Esophagus muscularis mucosa (tissue), 4 donors: ENCODE measurements around the gene CSRP1. TPM values are rescaled to one million over a fixed set of nuclear protein-coding genes. Genes with fewer than 3 reads are reported as not detected.

ENCODE experiments used
- DNase-seq: peaks from one replicate; pipeline ENCODE4 v3.0.0-alpha.2; 2017; ENCODE audit errors: extremely low spot score
- H3K27ac ChIP-seq, 4 donors: fragments of 200-600 bp; sonication (generic); replicated peaks in 1 of 4; 1 replicate in 3 of 4; 2 replicates in 1 of 4; pipeline ENCODE4 v1.5.1; 2016 to 2019; ENCODE audit warnings: mild to moderate bottlenecking in 1 of 4
- H3K27me3 ChIP-seq, 4 donors: fragments of 200-600 bp; sonication (generic); one replicate each; pipeline versions ENCODE4 v1.5.1 to v1.6.0; 2016 to 2019
- H3K36me3 ChIP-seq, 4 donors: fragments of 200-600 bp; sonication (generic); one replicate each; pipeline ENCODE4 v1.5.1; 2016 to 2019
- H3K4me1 ChIP-seq, 4 donors: fragments of 200-600 bp; sonication (generic); one replicate each; pipeline ENCODE4 v1.5.1; 2016 to 2019
- H3K4me3 ChIP-seq, 4 donors: fragments of 200-600 bp; sonication (generic); 1 replicate in 2 of 4; 2 replicates in 2 of 4; pipeline ENCODE4 v1.5.1; 2016 to 2019; ENCODE audit warnings: mild to moderate bottlenecking in 4 of 4, moderate library complexity in 1 of 4
- H3K9me3 ChIP-seq, 4 donors: fragments of 200-600 bp; sonication (generic); 1 replicate in 3 of 4; 2 replicates in 1 of 4; pipeline ENCODE4 v1.5.1; 2016 to 2019
- CTCF ChIP-seq, 3 experiments: fragments of 200-600 bp in 2 of 3; fragments of 450-650 bp in 1 of 3; sonication (generic) in 2 of 3; IDR thresholded peaks; one replicate each; pipeline ENCODE4 v1.5.1; 2017 to 2019; ENCODE audit warnings: antibody characterized with exemption in 3 of 3, mild to moderate bottlenecking in 2 of 3, moderate library complexity in 1 of 3
- EP300 ChIP-seq: sonication (generic); formaldehyde crosslinking; IDR thresholded peaks from one replicate; pipeline ENCODE4 v1.6.1; 2017; ENCODE audit warnings: antibody characterized with exemption
- POLR2A ChIP-seq: fragments of 450-650 bp; IDR thresholded peaks from one replicate; pipeline ENCODE4 v1.6.1; 2017; ENCODE audit warnings: antibody characterized with exemption, moderate library complexity, mild to moderate bottlenecking, low read depth
- POLR2AphosphoS5 ChIP-seq, 2 donors: sonication (generic); formaldehyde crosslinking; IDR thresholded peaks; one replicate each; pipeline ENCODE4 v1.6.1; 2017; ENCODE audit warnings: antibody characterized with exemption in 2 of 2
- WGBS: methylation state at CpG from one replicate; pipeline ENCODE4 v1.1.5; 2018; 5-methylcytosine and 5-hydroxymethylcytosine counted together
- intact Hi-C: fragments of 100-400 bp; cut with DNase I; formaldehyde crosslinking; loops from one replicate; pipeline ENCODE4 v1.15.1; 2023
- total RNA-seq, 4 donors: library from RNA; depleted of rRNA; stranded (reverse); fragments of >200 nt; gene quantifications; one replicate each; pipeline versions ENCODE4 v1.1.0 to v1.2.1, GENCODE V29; 2016

The CSRP1 gene
- total RNA-seq, 4 donors from 2014 or later = 3,645 to 7,984 (median 5,321) TPM

- peak overlapping the region; percentile 74 to 88 (median 80) for H3K4me3 ChIP-seq
- H3K27ac ChIP-seq = peak overlapping the region; percentile 93 to 99 (median 97)
- no peak for DNase-seq
- TF ChIP-seq POLR2A (peak; percentile 11), POLR2AphosphoS5 (IDR thresholded peaks at IDR 0.05) (no peak), EP300 (no peak)
- intact Hi-C loops = no loop called here
- peaks cover 0 to 4% (median 1%) of the 10 kb centered on the region in 4 donors for H3K36me3 ChIP-seq
- 46% methylated on average over 9 of the region's 9 CpGs for WGBS
- H3K4me1 ChIP-seq = peaks cover 64 to 93% (median 91%) of the 10 kb centered on the region in 4 donors
- H3K27me3 ChIP-seq = no peaks in the 10 kb centered on the region
- no peaks in the 10 kb centered on the region for H3K9me3 ChIP-seq
Observed at GRCh38 chr1:201504799-201505502, 2.0 kb downstream of the CSRP1 start.

- peaks cover 71 to 93% (median 92%) of the 10 kb centered on the region in 4 donors for H3K4me1 ChIP-seq
- intact Hi-C loops = no loop called here
Observed at GRCh38 chr1:201504179-201504631, 2.7 kb downstream of the CSRP1 start.

GRCh38 chr1:201503397-201504176 lies 3.3 kb downstream of the CSRP1 start:
- DNase-seq = no peak
- TF ChIP-seq POLR2A = no peak
- peak; percentile 97 for TF ChIP-seq EP300
- no peak for TF ChIP-seq CTCF (IDR thresholded peaks at IDR 0.05)
- TF ChIP-seq POLR2AphosphoS5 (IDR thresholded peaks at IDR 0.05) = peak in 1 of 2 donors; percentile 90
- no peaks in the 10 kb centered on the region for H3K9me3 ChIP-seq
- peak overlapping the region; percentile 74 to 88 (median 80) for H3K4me3 ChIP-seq
- H3K36me3 ChIP-seq = peaks cover 0 to 4% (median 3%) of the 10 kb centered on the region in 4 donors
- H3K4me1 ChIP-seq = peaks cover 77 to 93% (median 92%) of the 10 kb centered on the region in 4 donors
- intact Hi-C loops = no loop called here
- 35% methylated on average over 13 of the region's 13 CpGs for WGBS
- H3K27me3 ChIP-seq = no peaks in the 10 kb centered on the region
- H3K27ac ChIP-seq = peak overlapping the region; percentile 93 to 99 (median 97)

More at GRCh38 chr1:201504179-201504631, 2.7 kb downstream of the CSRP1 start:
- peaks cover 0 to 4% (median 1%) of the 10 kb centered on the region in 4 donors for H3K36me3 ChIP-seq
- TF ChIP-seq POLR2AphosphoS5 (IDR thresholded peaks at IDR 0.05) (no peak), EP300 (no peak), POLR2A (no peak), CTCF (IDR thresholded peaks at IDR 0.05) (no peak)
- WGBS = 47% methylated on average over 3 of the region's 3 CpGs
- no peaks in the 10 kb centered on the region for H3K9me3 ChIP-seq
- no peaks in the 10 kb centered on the region for H3K27me3 ChIP-seq
- no peak for DNase-seq
- H3K4me3 ChIP-seq = peak overlapping the region; percentile 74 to 88 (median 80)
- peak overlapping the region; percentile 93 to 99 (median 97) for H3K27ac ChIP-seq

- Histone ChIP-seq H3K9me3 (no peaks in the 10 kb centered on the region), H3K4me3 (peak overlapping the region; percentile 74 to 88 (median 80)), H3K27ac (peak overlapping the region; percentile 93 to 99 (median 97)), H3K4me1 (peaks cover 76 to 93% (median 92%) of the 10 kb centered on the region in 4 donors), H3K36me3 (peaks cover 0 to 10% (median 6%) of the 10 kb centered on the region in 4 donors), H3K27me3 (no peaks in the 10 kb centered on the region)
- WGBS = 56% methylated on average over 3 of the region's 3 CpGs
- DNase-seq = no peak
- no peak for TF ChIP-seq POLR2AphosphoS5 (IDR thresholded peaks at IDR 0.05)
- no peak for TF ChIP-seq EP300
- intact Hi-C loops = no loop called here
Observed at GRCh38 chr1:201502511-201502857, 4.4 kb downstream of the CSRP1 start.

GRCh38 chr1:201501812-201502510 lies 5.0 kb downstream of the CSRP1 start:
- H3K9me3 ChIP-seq = no peaks in the 10 kb centered on the region
- peaks cover 77 to 94% (median 92%) of the 10 kb centered on the region in 4 donors for H3K4me1 ChIP-seq
- no peaks in the 10 kb centered on the region for H3K27me3 ChIP-seq
- peak overlapping the region; percentile 93 to 99 (median 97) for H3K27ac ChIP-seq
- 54% methylated on average over 10 of the region's 10 CpGs for WGBS
- peaks cover 0 to 10% (median 6%) of the 10 kb centered on the region in 4 donors for H3K36me3 ChIP-seq
- DNase-seq = peak; percentile 91
- H3K4me3 ChIP-seq = peak overlapping the region; percentile 74 to 88 (median 80)
- TF ChIP-seq POLR2A (no peak), POLR2AphosphoS5 (IDR thresholded peaks at IDR 0.05) (peak in 1 of 2 donors; percentile 61)
- intact Hi-C loops = no loop called here
